ENCODE data around the gene LRRC37A. TPM values are rescaled to one million over a fixed set of nuclear protein-coding genes. Genes with fewer than 3 reads are reported as not detected.
"Not testable (repeated sequence)": the region's sequence is repeated elsewhere in the genome, so short reads cannot be mapped to it uniquely, and the experiment has no call there.

LRRC37A gene
- total and polyA plus RNA-seq, 9 of the 15 experiments (the other 6 are each of a cell fraction or from before 2014, with no cell fraction given): 0.14 to 3.1 (median 1.8) TPM

- DNase-seq (ENCODE audit: extremely low read depth in 1 of 4, low spot score in 3 of 4) (peak; percentile 41 to 71 (median 50)), ATAC-seq (peak; percentile 96), FAIRE-seq (peak; percentile 90)
- H3K4me3 ChIP-seq; CTCF ChIA-PET (ENCODE audit: low intra/inter-chr PET ratio); POLR2A ChIA-PET; H3K9me1 ChIP-seq (ENCODE audit: control insufficient read depth, insufficient read depth, low read length); H3K4me2 ChIP-seq (ENCODE audit: insufficient read depth, low read length); H3K9ac ChIP-seq (ENCODE audit: insufficient read depth in 1 of 2, low read depth in 2 of 2, low read length in 2 of 2); H3K79me2 ChIP-seq (ENCODE audit: control insufficient read depth, insufficient read depth, low read length); H3K27me3 ChIP-seq (ENCODE audit: control insufficient read depth in 2 of 2, insufficient read depth in 2 of 2, low read length in 2 of 2); H3K36me3 ChIP-seq (ENCODE audit: control insufficient read depth, insufficient read depth, low read length); H4K20me1 ChIP-seq (replicated peaks; ENCODE audit: control insufficient read depth, insufficient read depth, low read length); intact Hi-C loops (cut with micrococcal nuclease); BruUV-seq (replicated peaks); in situ Hi-C loops (cut with MboI); H3K9me3 ChIP-seq (replicated peaks; ENCODE audit: control insufficient read depth, insufficient read depth, low read depth, low read length): not testable (repeated sequence)
- Histone ChIP-seq H2AFZ (ENCODE audit: low read depth, low read length) (peak overlapping the region; percentile 90), H3K27ac (ENCODE audit: extremely low read depth, low read depth, low read length) (peak overlapping the region; percentile 53; the same call in 1 of the 3 replicates), H3K4me1 (replicated peaks in 1 of 2; ENCODE audit: control insufficient read depth in 2 of 2, insufficient read depth in 2 of 2, low read length in 2 of 2) (peaks cover 0 to 14% of the 10 kb centered on the region in 2 experiments; a peak in 4 of 5 replicates)
- WGBS (ENCODE audit: insufficient coverage, low coverage, missing lambda C conversion rate): 74% methylated on average over 4 of the region's 4 CpGs
- TF ChIP-seq ZFX (CRISPR knock-in tag; IDR thresholded peaks at IDR 0.05): peak; percentile 49; the same call in 1 of the 2 replicates
- 0 out of 2 replicates have a peak, but pooled peaks have one; percentile 34 for TF ChIP-seq SMAD4 (CRISPR knock-in tag; conservative IDR thresholded peaks at IDR 0.05)
- TF ChIP-seq SPI1 (IDR thresholded peaks at IDR 0.05; ENCODE audit: borderline replicate concordance, low read depth, low read length): peak; percentile 94
- TF ChIP-seq CBFA2T3 (IDR thresholded peaks at IDR 0.05): peak; percentile 48; the same call in 1 of the 2 replicates
- 0 out of 2 replicates have a peak, but pooled peaks have one; percentile 16 for TF ChIP-seq DPF2 (IDR thresholded peaks at IDR 0.05)
- 0 out of 2 replicates have a peak, but pooled peaks have one; percentile 33 for TF ChIP-seq ZBTB9 (CRISPR knock-in tag; IDR thresholded peaks at IDR 0.05)
- TF ChIP-seq SMARCE1 (IDR thresholded peaks at IDR 0.05): 0 out of 2 replicates have a peak, but pooled peaks have one; percentile 25
- peak; percentile 44; the same call in 1 of the 2 replicates for TF ChIP-seq TAL1 (IDR thresholded peaks at IDR 0.05)
- peak; percentile 65 for TF ChIP-seq HMBOX1 (IDR thresholded peaks at IDR 0.05)
- peak; percentile 34; the same call in 1 of the 2 replicates for TF ChIP-seq MTA2 (IDR thresholded peaks at IDR 0.05; ENCODE audit: low read depth)
- TF ChIP-seq TCF3 (CRISPR knock-in tag; IDR thresholded peaks at IDR 0.05): peak; percentile 54
These were observed 3.9 kb upstream of the LRRC37A start for GRCh38 chr17:46290906-46291546.

Data from K562 (cell line).